Transverse colon (tissue), 4 donors: ENCODE results near the gene CAPN11. TPM values are rescaled to one million over a fixed set of nuclear protein-coding genes. Genes with fewer than 3 reads are reported as not detected.
A peak's percentile ranks its signal among the peaks of the same experiment; 100 is the strongest.

Source experiments
- DNase-seq: peaks from one replicate; pipeline ENCODE4 v3.0.0-alpha.2; 2019
- H3K27ac ChIP-seq, 4 donors: fragments of 200-600 bp; sonication (generic); 2 replicates each; pipeline ENCODE4 v1.5.1; 2016 to 2018; ENCODE audit warnings: inconsistent platforms in 4 of 4
- H3K27me3 ChIP-seq: fragments of 200-600 bp; sonication (generic); 2 replicates; pipeline ENCODE4 v1.5.1; 2017; ENCODE audit warnings: inconsistent platforms
- H3K36me3 ChIP-seq, 4 donors: fragments of 200-600 bp; sonication (generic); 2 replicates each; pipeline ENCODE4 v1.5.1; 2017 to 2019; ENCODE audit warnings: inconsistent platforms in 4 of 4
- H3K4me1 ChIP-seq, 4 donors: fragments of 200-600 bp; sonication (generic); 2 replicates each; pipeline ENCODE4 v1.5.1; 2017 to 2020; ENCODE audit warnings: inconsistent platforms in 4 of 4
- H3K4me3 ChIP-seq, 4 donors: fragments of 200-600 bp; sonication (generic); 1 replicate in 1 of 4; 2 replicates in 3 of 4; pipeline versions ENCODE4 v1.5.1 to v1.6.1; 2017 to 2019; ENCODE audit warnings: inconsistent platforms in 4 of 4
- H3K9me3 ChIP-seq, 2 donors: fragments of 200-600 bp; sonication (generic); 2 replicates each; pipeline ENCODE4 v1.5.1; 2017 to 2019; ENCODE audit warnings: inconsistent platforms in 2 of 2
- CTCF ChIP-seq, 5 experiments: fragments of 200-600 bp in 3 of 5; fragments of 450-650 bp in 2 of 5; sonication (generic) in 3 of 5; IDR thresholded peaks; 1 replicate in 2 of 5; 2 replicates in 3 of 5; pipeline ENCODE4 v1.5.1; 2016 to 2017; ENCODE audit warnings: antibody characterized with exemption in 5 of 5, inconsistent platforms in 3 of 5, mild to moderate bottlenecking in 2 of 5, moderate library complexity in 1 of 5
- EP300 ChIP-seq: sonication (generic); formaldehyde crosslinking; IDR thresholded peaks from one replicate; pipeline ENCODE4 v1.6.1; 2017; ENCODE audit warnings: antibody characterized with exemption, low read depth
- POLR2A ChIP-seq: fragments of 450-650 bp; IDR thresholded peaks from one replicate; pipeline ENCODE4 v1.6.1; 2016; ENCODE audit warnings: antibody characterized with exemption, mild to moderate bottlenecking, moderate library complexity
- POLR2AphosphoS5 ChIP-seq, 3 donors: sonication (generic); formaldehyde crosslinking; IDR thresholded peaks; one replicate each; pipeline ENCODE4 v1.6.1; 2016; ENCODE audit warnings: antibody characterized with exemption in 3 of 3
- WGBS, 2 donors: methylation state at CpG; one replicate each; pipeline ENCODE4 v1.1.5; 2018; ENCODE audit warnings: low coverage in 1 of 2; 5-methylcytosine and 5-hydroxymethylcytosine counted together
- in situ Hi-C, 4 donors: fragments of 200-750 bp; cut with MboI; loops; one replicate each; pipeline versions ENCODE4 v1.15.0 to v1.15.1; 2017; ENCODE audit warnings: low sequenced_read_pairs in 3 of 4, low pct_ligation_motif_present in 1 of 4, low pct_unique_long_range_greater_than_20kb in 1 of 4
- intact Hi-C: fragments of 100-400 bp; cut with DNase I; formaldehyde crosslinking; loops from one replicate; pipeline ENCODE4 v1.15.1; 2023; ENCODE audit warnings: low total_unique reads
- total RNA-seq, 4 donors: library from RNA; depleted of rRNA; stranded (reverse); fragments of >200 nt; gene quantifications; one replicate each; pipeline ENCODE4 v1.1.0, GENCODE V29; 2016

The CAPN11 gene
- total RNA-seq, 4 donors from 2014 or later, result 1.6 to 19.8 (median 4.9) TPM; not detected in 1

DNA sequence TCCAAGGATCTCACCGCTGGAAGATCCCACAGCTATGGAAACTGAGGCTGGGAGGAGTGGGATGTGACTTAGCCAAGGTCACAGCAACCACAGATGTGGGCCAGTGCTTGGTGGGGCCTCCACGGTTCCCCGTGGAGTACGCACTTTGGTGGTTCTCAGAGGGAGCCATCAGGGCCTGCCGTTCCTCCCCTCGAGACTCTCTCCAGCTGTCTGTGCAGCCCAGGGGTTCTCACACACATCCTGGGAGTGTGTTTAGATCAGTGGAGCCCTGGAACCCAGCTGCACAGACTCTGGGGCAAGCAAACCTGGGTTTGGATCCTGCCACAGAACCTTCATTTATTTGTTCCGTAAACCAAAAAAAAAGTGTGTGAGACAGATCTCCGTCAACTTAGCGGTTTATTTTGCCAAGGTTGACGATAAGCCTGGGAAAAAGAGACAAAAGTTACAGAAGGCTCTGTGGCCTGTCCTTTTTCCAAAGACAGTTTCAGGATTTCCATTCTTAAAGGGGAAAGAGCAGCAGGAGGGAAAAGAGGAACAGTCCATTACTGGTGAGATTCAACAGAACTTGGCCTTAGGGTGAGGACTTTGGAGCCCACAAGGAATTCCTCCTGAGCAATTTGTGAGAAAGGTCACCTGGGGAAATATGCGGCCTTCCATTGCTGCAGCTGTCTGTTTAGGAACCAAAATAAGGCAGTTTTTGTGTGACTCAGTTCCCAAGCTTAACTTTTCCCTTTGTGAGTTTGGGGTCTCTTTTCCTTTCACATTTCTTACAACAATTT lies 44.5 kb downstream of the CAPN11 start:
- peaks cover 0 to 22% (median 14%) of the 10 kb centered on the region in 4 donors for H3K4me1 ChIP-seq
- no peaks in the 10 kb centered on the region for H3K27me3 ChIP-seq
- no peaks in the 10 kb centered on the region for H3K9me3 ChIP-seq
- intact Hi-C loops, result no loop called here
- in situ Hi-C loops, result no loop called here
- TF ChIP-seq POLR2AphosphoS5 (IDR thresholded peaks at IDR 0.05), result no peak
- TF ChIP-seq POLR2A, result no peak
- TF ChIP-seq EP300, result no peak
- no peak for TF ChIP-seq CTCF (IDR thresholded peaks at IDR 0.05)
- no peaks in the 10 kb centered on the region for H3K36me3 ChIP-seq
- WGBS, 2 donors, result 78 to 91% methylated on average over 5 to 11 of the region's 11 CpGs
- no peak for DNase-seq
- H3K27ac ChIP-seq, result peak overlapping the region; percentile 3 to 40 (median 34)
- no peak overlapping the region for H3K4me3 ChIP-seq

- Histone ChIP-seq H3K9me3 (no peaks in the 10 kb centered on the region), H3K4me3 (no peak overlapping the region), H3K27me3 (no peaks in the 10 kb centered on the region), H3K36me3 (no peaks in the 10 kb centered on the region), H3K27ac (peak overlapping the region; percentile 3 to 40 (median 34)), H3K4me1 (peaks cover 0 to 22% (median 14%) of the 10 kb centered on the region in 4 donors)
- TF ChIP-seq EP300, result no peak
- TF ChIP-seq POLR2AphosphoS5 (IDR thresholded peaks at IDR 0.05), result no peak
- TF ChIP-seq CTCF (IDR thresholded peaks at IDR 0.05), result no peak
- no peak for TF ChIP-seq POLR2A
- peak; percentile 49 for DNase-seq
- in situ Hi-C loops (no loop called here), intact Hi-C loops (no loop called here)
- 46 to 75% methylated on average over 2 to 6 of the region's 6 CpGs for WGBS, 2 donors
Observed at GRCh38 chr6:44203955-44204354, 45.3 kb downstream of the CAPN11 start.

- peaks cover 0 to 13% (median 7%) of the 10 kb centered on the region in 4 donors for H3K4me1 ChIP-seq
- H3K36me3 ChIP-seq, result no peaks in the 10 kb centered on the region
- intact Hi-C loops, result no loop called here
- in situ Hi-C loops, result no loop called here
- no peaks in the 10 kb centered on the region for H3K9me3 ChIP-seq
- H3K4me3 ChIP-seq, result no peak overlapping the region
- 88 to 93% methylated on average over 2 to 6 of the region's 6 CpGs for WGBS, 2 donors
- no peak overlapping the region for H3K27ac ChIP-seq
- no peak for DNase-seq
- TF ChIP-seq POLR2AphosphoS5 (IDR thresholded peaks at IDR 0.05) (no peak), CTCF (IDR thresholded peaks at IDR 0.05) (no peak), POLR2A (no peak), EP300 (no peak)
- H3K27me3 ChIP-seq, result no peaks in the 10 kb centered on the region
Observed at GRCh38 chr6:44207966-44208365, 49.3 kb downstream of the CAPN11 start.

DNA sequence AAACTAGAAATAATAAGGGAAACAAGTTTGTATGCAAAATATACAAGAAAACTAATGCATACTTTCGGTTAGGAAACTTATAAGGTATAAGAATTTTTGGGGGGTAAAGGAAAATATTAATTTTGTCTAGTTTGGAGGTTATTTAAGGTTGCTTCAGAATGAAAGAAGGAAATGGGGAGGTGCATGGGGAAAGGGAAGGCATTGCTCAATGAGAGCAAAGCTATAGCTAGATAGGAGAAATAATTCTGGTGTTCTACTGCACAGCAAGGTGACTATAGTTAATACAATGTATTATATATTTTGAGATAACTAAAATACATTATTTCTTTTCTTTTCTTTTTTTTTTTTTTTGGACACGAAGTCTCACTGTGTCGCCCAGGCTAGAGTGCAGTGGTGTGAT lies 52.7 kb downstream of the CAPN11 start:
- Histone ChIP-seq H3K36me3 (no peaks in the 10 kb centered on the region), H3K27me3 (no peaks in the 10 kb centered on the region), H3K27ac (no peak overlapping the region), H3K9me3 (no peaks in the 10 kb centered on the region), H3K4me3 (no peak overlapping the region), H3K4me1 (peaks cover 0 to 3% (median 0%) of the 10 kb centered on the region in 4 donors)
- no peak for DNase-seq
- in situ Hi-C loops (no loop called here), intact Hi-C loops (no loop called here)
- TF ChIP-seq EP300, result no peak
- no peak for TF ChIP-seq POLR2A
- TF ChIP-seq CTCF (IDR thresholded peaks at IDR 0.05), result no peak
- TF ChIP-seq POLR2AphosphoS5 (IDR thresholded peaks at IDR 0.05), result no peak
- 82 to 94% methylated on average over 3 of the region's 3 CpGs for WGBS, 2 donors
